Endodermal cell (in vitro differentiated cells): ENCODE data around the gene ADRA2A. TPM values are rescaled to one million over a fixed set of nuclear protein-coding genes. Genes with fewer than 3 reads are reported as not detected.

ENCODE experiments used
- DNase-seq: peaks from one replicate; pipeline ENCODE4 v3.0.0-alpha.2; 2017
- H3K27ac ChIP-seq: 2 replicates; pipeline ENCODE4 v1.5.1; 2013; ENCODE audit warnings: mild to moderate bottlenecking, low read depth, low read length, moderate library complexity
- H3K27me3 ChIP-seq: 2 replicates; pipeline ENCODE4 v1.6.1; 2013; ENCODE audit warnings: mild to moderate bottlenecking, low read length, moderate library complexity; ENCODE audit not compliant: insufficient read depth, control insufficient read depth, poor library complexity, severe bottlenecking
- H3K36me3 ChIP-seq: 2 replicates; pipeline ENCODE4 v1.7.0; 2013; ENCODE audit warnings: mild to moderate bottlenecking, low read length, moderate library complexity; ENCODE audit not compliant: control insufficient read depth, insufficient read depth
- H3K4me1 ChIP-seq: one replicate; pipeline ENCODE4 v1.7.0; 2013; ENCODE audit warnings: low read length; ENCODE audit not compliant: control insufficient read depth, insufficient read depth
- H3K4me3 ChIP-seq: 2 replicates; pipeline ENCODE4 v1.5.1; 2013; ENCODE audit warnings: mild to moderate bottlenecking, low read length, moderate library complexity
- H3K9ac ChIP-seq: 2 replicates; pipeline ENCODE4 v1.6.1; 2013; ENCODE audit warnings: mild to moderate bottlenecking, low read length, moderate library complexity; ENCODE audit not compliant: poor library complexity, severe bottlenecking; ENCODE audit errors: extremely low read depth
- H3K9me3 ChIP-seq: 2 replicates; pipeline ENCODE4 v1.6.1; 2013; ENCODE audit warnings: mild to moderate bottlenecking, low read length, moderate library complexity; ENCODE audit not compliant: control insufficient read depth
- H3K27ac Mint-ChIP-seq: 2 replicates; pipeline ENCODE4 v1.8.0; 2020; ENCODE audit warnings: mixed read lengths
- H3K27me3 Mint-ChIP-seq: 2 replicates; pipeline ENCODE4 v1.8.0; 2021; ENCODE audit warnings: mild to moderate bottlenecking, mixed read lengths; ENCODE audit not compliant: insufficient read depth
- H3K36me3 Mint-ChIP-seq: 2 replicates; pipeline ENCODE4 v1.8.0; 2020; ENCODE audit warnings: low read depth, mixed read lengths
- H3K4me1 Mint-ChIP-seq: 2 replicates; pipeline ENCODE4 v1.8.0; 2020; ENCODE audit warnings: mixed read lengths
- H3K4me3 Mint-ChIP-seq: 2 replicates; pipeline ENCODE4 v1.8.0; 2020; ENCODE audit warnings: mild to moderate bottlenecking, moderate library complexity, mixed read lengths
- H3K9me3 Mint-ChIP-seq: 2 replicates; pipeline ENCODE4 v1.8.0; 2020; ENCODE audit warnings: mild to moderate bottlenecking, mixed read lengths
- WGBS, 2 experiments: methylation state at CpG; one replicate each; pipeline versions ENCODE4 v1.1.5 to v1.1.7; 2013; ENCODE audit warnings: missing lambda C conversion rate in 2 of 2, mixed read lengths in 1 of 2; ENCODE audit not compliant: insufficient coverage in 1 of 2, insufficient read length in 1 of 2; 5-methylcytosine and 5-hydroxymethylcytosine counted together
- total RNA-seq, 2 donors: library from RNA; stranded (reverse); fragmentation: NEBNext Ultra II Directional in 1 of 2; extraction: Animal tissue kit (Norgen Biotek cat#: 25700) in 1 of 2; gene quantifications; 2 replicates in 1 of 2; 3 replicates in 1 of 2; pipeline ENCODE4 v1.2.1, GENCODE V29; 2021
- TF ChIP-seq, protein P1 (sequence below): fragments of 200-600 bp; sonication (generic); conservative IDR thresholded peaks from 2 replicates; pipeline ENCODE4 v1.5.0; 2021; ENCODE audit warnings: antibody characterized with exemption, mild to moderate bottlenecking

ADRA2A gene
- total RNA-seq, 2 donors from 2014 or later, result 0.13 TPM; not detected in 1

DNA sequence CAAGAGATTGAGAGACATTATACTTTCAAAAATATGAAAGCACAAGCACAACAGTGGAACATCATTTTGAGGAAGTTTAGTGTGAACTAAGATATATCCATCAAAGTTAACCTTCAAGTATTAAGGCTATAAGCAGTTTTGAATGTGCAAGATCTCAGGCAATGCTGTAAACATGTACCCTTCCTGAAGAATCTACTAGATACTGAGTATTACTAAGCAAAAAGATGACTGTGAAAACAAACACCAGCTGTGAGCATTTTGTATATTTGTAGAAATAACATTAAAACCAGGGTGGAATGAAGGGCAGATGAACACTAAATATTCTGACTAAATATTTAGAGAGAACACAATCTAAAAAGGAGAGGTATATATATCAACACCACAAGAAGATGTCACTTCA lies 41.3 kb upstream of the ADRA2A start:
- Histone ChIP-seq H3K36me3 (peaks cover 6% of the 10 kb centered on the region), H3K27me3 (no peaks in the 10 kb centered on the region), H3K4me3 (no peak overlapping the region), H3K27ac (no peak overlapping the region), H3K9ac (no peak overlapping the region), H3K9me3 (peaks cover 52% of the 10 kb centered on the region), H3K4me1 (no peaks in the 10 kb centered on the region)
- Mint-ChIP-seq H3K9me3 (peaks cover 57% of the 10 kb centered on the region), H3K4me1 (no peaks in the 10 kb centered on the region), H3K4me3 (no peak overlapping the region), H3K36me3 (peaks cover 29% of the 10 kb centered on the region), H3K27ac (no peak overlapping the region), H3K27me3 (peaks cover 1% of the 10 kb centered on the region)
- TF ChIP-seq, protein P1, sequence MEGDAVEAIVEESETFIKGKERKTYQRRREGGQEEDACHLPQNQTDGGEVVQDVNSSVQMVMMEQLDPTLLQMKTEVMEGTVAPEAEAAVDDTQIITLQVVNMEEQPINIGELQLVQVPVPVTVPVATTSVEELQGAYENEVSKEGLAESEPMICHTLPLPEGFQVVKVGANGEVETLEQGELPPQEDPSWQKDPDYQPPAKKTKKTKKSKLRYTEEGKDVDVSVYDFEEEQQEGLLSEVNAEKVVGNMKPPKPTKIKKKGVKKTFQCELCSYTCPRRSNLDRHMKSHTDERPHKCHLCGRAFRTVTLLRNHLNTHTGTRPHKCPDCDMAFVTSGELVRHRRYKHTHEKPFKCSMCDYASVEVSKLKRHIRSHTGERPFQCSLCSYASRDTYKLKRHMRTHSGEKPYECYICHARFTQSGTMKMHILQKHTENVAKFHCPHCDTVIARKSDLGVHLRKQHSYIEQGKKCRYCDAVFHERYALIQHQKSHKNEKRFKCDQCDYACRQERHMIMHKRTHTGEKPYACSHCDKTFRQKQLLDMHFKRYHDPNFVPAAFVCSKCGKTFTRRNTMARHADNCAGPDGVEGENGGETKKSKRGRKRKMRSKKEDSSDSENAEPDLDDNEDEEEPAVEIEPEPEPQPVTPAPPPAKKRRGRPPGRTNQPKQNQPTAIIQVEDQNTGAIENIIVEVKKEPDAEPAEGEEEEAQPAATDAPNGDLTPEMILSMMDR, result no peak
- no peak for DNase-seq

DNA sequence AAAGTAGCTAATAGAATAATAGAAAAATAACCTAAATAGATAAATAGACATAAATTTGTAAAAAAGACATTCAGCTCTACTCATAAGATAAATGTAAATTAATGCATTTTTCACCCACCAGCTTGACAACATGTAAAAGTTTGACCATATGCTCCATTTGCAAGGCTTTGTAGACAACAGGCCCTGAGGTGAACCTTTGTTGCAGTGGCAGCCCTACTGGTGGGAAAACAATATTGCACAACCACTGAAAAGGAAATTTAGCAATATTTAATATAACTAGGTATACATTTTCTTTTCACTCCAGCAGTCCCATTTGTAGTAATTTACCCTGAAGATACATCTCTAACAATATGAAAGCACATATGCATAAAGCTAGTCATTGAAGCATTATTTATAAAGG lies 39.0 kb upstream of the ADRA2A start:
- TF ChIP-seq, protein P1, result peak; percentile 64
- Histone ChIP-seq H3K9me3 (peaks cover 51% of the 10 kb centered on the region), H3K27me3 (no peaks in the 10 kb centered on the region), H3K4me1 (no peaks in the 10 kb centered on the region), H3K4me3 (no peak overlapping the region), H3K27ac (no peak overlapping the region), H3K36me3 (no peaks in the 10 kb centered on the region), H3K9ac (no peak overlapping the region)
- H3K4me3 Mint-ChIP-seq, result no peak overlapping the region
- H3K27me3 Mint-ChIP-seq, result peaks cover 1% of the 10 kb centered on the region
- H3K4me1 Mint-ChIP-seq, result no peaks in the 10 kb centered on the region
- peaks cover 57% of the 10 kb centered on the region for H3K9me3 Mint-ChIP-seq
- peaks cover 13% of the 10 kb centered on the region for H3K36me3 Mint-ChIP-seq
- no peak for DNase-seq
- no peak overlapping the region for H3K27ac Mint-ChIP-seq

DNA sequence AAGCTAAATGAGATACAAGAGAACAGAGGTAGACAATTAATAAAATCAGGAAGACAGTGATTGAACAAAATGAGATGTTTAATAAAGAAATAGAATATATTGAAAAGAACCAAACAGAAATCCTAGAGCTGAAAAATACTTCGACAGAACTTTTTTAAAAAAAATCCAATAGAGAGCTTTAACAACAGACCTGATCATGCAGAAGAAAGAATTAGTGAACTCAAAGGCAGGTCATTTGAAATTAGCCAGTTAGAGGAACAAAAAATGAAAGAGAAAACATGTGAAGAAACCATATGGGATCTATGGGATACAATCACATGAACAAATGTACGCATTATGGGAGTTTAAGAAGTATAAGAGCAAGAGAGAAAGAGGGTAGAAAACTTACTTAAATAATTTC lies 37.3 kb upstream of the ADRA2A start:
- H3K27ac Mint-ChIP-seq, result no peak overlapping the region

More for the DNA sequence above, 37.3 kb upstream of the ADRA2A start:
- Mint-ChIP-seq H3K27me3 (no peaks in the 10 kb centered on the region), H3K9me3 (peaks cover 58% of the 10 kb centered on the region), H3K4me1 (no peaks in the 10 kb centered on the region), H3K36me3 (peaks cover 2% of the 10 kb centered on the region), H3K4me3 (no peak overlapping the region)
- no peak for DNase-seq
- Histone ChIP-seq H3K4me3 (peak overlapping the region; percentile 17), H3K36me3 (no peaks in the 10 kb centered on the region), H3K9me3 (peaks cover 49% of the 10 kb centered on the region), H3K27me3 (no peaks in the 10 kb centered on the region), H3K27ac (no peak overlapping the region), H3K9ac (no peak overlapping the region), H3K4me1 (no peaks in the 10 kb centered on the region)
- TF ChIP-seq, protein P1, result no peak
- 80 to 95% methylated on average over 1 to 2 of the region's 2 CpGs for WGBS, 2 experiments
